Smooth muscle cell (in vitro differentiated cells): ENCODE data around the gene ADGRF3. TPM values are rescaled to one million over a fixed set of nuclear protein-coding genes. Genes with fewer than 3 reads are reported as not detected.
"Not testable (repeated sequence)": the region's sequence is repeated elsewhere in the genome, so short reads cannot be mapped to it uniquely, and the experiment has no call there.

ENCODE experiments used
- DNase-seq: peaks from one replicate; lab custom pipeline; 2025; ENCODE audit not compliant: unreplicated experiment; lab: John Stamatoyannopoulos, UW
- H2AFZ ChIP-seq: fragments of 200-600 bp; sonication (generic); 2 replicates; pipeline ENCODE4 v1.6.0; 2016; ENCODE audit warnings: antibody characterized with exemption, low read depth, mild to moderate bottlenecking
- H3F3A ChIP-seq: fragments of 200-600 bp; sonication (generic); 2 replicates; pipeline ENCODE4 v1.6.0; 2017; ENCODE audit warnings: antibody characterized with exemption, low read depth
- H3K27ac ChIP-seq: fragments of 200-600 bp; sonication (generic); 2 replicates; pipeline ENCODE4 v1.5.1; 2016; ENCODE audit warnings: low read depth, mild to moderate bottlenecking
- H3K27me3 ChIP-seq: fragments of 200-600 bp; sonication (generic); 2 replicates; pipeline ENCODE4 v1.6.1; 2016; ENCODE audit warnings: low read depth, mild to moderate bottlenecking
- H3K36me3 ChIP-seq: fragments of 200-600 bp; sonication (generic); 2 replicates; pipeline ENCODE4 v1.5.1; 2016; ENCODE audit warnings: low read depth
- H3K4me1 ChIP-seq: fragments of 200-600 bp; sonication (generic); 2 replicates; pipeline ENCODE4 v1.5.1; 2016; ENCODE audit warnings: low read depth
- H3K4me2 ChIP-seq: fragments of 200-600 bp; sonication (generic); 2 replicates; pipeline ENCODE4 v1.6.0; 2016; ENCODE audit warnings: mild to moderate bottlenecking
- H3K4me3 ChIP-seq: fragments of 200-600 bp; sonication (generic); 2 replicates; pipeline ENCODE4 v1.5.1; 2016; ENCODE audit warnings: mild to moderate bottlenecking
- H3K79me2 ChIP-seq: fragments of 200-600 bp; sonication (generic); 2 replicates; pipeline ENCODE4 v1.6.0; 2016; ENCODE audit warnings: low read depth, mild to moderate bottlenecking
- H3K9ac ChIP-seq: fragments of 200-600 bp; sonication (generic); 2 replicates; pipeline ENCODE4 v1.6.0; 2016; ENCODE audit warnings: low read depth
- H3K9me3 ChIP-seq: fragments of 200-600 bp; sonication (generic); replicated peaks from 2 replicates; pipeline ENCODE4 v1.5.1; 2016; ENCODE audit warnings: low read depth
- H4K20me1 ChIP-seq: fragments of 200-600 bp; sonication (generic); 2 replicates; pipeline ENCODE4 v1.6.0; 2016; ENCODE audit warnings: low read depth
- WGBS: methylation state at CpG from one replicate; pipeline ENCODE4 v1.1.7; 2016; ENCODE audit warnings: low lambda C conversion rate; 5-methylcytosine and 5-hydroxymethylcytosine counted together
- polyA plus RNA-seq: library from polyadenylated mRNA; unstranded; fragments of >200 nt; fragmentation: Nextera tagmentation; extraction: Ambion mirVana; gene quantifications from 2 replicates; pipeline ENCODE4 v1.2.1, GENCODE V29; 2016
- total RNA-seq: library from RNA; depleted of rRNA; stranded (reverse); fragments of >200 nt; gene quantifications from 2 replicates; pipeline ENCODE4 v1.2.3, GENCODE V29; 2014
- TF ChIP-seq, protein P1 (sequence below): fragments of 200-600 bp; sonication (generic); IDR thresholded peaks from 2 replicates; pipeline ENCODE4 v1.5.1; 2017; ENCODE audit warnings: borderline replicate concordance, mild to moderate bottlenecking, antibody characterized with exemption; ENCODE audit not compliant: insufficient read depth, poor library complexity, severe bottlenecking

The ADGRF3 gene
- total and polyA plus RNA-seq, 2 experiments from 2014 or later: 0.06 TPM; not detected in 1

DNA sequence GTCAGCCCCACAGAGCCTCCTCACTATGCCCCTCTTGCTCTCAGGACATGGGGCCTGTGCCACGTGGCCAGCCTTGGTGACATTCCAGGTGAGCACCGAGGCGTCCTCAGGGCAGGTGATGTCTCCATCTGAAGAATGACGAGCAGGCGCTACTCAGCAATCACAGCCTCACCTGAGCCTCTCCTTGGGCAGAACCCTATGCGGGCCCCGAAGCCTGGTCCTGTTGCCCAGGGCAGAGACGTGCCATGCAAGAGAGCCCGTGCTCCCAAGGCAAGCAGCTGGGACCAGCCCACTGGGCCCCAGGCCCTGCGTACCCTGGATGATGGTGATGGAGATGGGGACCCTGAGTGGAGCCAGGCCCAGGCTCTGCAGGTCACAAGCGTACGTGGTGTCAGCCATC is 33.1 kb downstream of the ADGRF3 start:
- Histone ChIP-seq H3K4me1 (no peaks in the 10 kb centered on the region), H2AFZ (no peak overlapping the region), H3F3A (no peaks in the 10 kb centered on the region), H3K27ac (no peak overlapping the region), H3K27me3 (peaks cover 4% of the 10 kb centered on the region), H3K9me3 (no peaks in the 10 kb centered on the region), H3K4me2 (no peak overlapping the region), H3K4me3 (no peak overlapping the region), H3K9ac (no peak overlapping the region), H4K20me1 (no peaks in the 10 kb centered on the region), H3K79me2 (no peaks in the 10 kb centered on the region), H3K36me3 (no peaks in the 10 kb centered on the region)
- WGBS: 84% methylated on average over 12 of the region's 12 CpGs
- TF ChIP-seq, protein P1, sequence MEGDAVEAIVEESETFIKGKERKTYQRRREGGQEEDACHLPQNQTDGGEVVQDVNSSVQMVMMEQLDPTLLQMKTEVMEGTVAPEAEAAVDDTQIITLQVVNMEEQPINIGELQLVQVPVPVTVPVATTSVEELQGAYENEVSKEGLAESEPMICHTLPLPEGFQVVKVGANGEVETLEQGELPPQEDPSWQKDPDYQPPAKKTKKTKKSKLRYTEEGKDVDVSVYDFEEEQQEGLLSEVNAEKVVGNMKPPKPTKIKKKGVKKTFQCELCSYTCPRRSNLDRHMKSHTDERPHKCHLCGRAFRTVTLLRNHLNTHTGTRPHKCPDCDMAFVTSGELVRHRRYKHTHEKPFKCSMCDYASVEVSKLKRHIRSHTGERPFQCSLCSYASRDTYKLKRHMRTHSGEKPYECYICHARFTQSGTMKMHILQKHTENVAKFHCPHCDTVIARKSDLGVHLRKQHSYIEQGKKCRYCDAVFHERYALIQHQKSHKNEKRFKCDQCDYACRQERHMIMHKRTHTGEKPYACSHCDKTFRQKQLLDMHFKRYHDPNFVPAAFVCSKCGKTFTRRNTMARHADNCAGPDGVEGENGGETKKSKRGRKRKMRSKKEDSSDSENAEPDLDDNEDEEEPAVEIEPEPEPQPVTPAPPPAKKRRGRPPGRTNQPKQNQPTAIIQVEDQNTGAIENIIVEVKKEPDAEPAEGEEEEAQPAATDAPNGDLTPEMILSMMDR: no peak
- no peak for DNase-seq

DNA sequence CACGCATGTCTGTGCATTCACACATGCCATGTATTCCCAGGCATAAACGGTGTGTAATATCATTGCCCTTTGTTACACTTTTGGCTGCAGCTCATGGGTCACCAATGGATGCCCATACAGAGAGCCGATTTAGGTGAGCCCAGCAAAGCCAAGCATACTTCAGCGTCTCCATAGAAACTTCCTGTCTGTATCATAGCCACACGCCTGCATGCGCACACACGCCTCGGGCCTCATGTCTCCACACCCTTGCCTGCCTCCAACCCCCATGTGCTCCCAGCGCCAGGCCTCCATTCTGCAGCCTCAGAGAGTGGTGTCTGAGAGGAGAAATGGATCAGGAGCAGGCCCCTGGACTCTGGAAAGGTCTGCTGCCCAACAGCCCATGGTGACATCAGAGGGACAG is 34.1 kb downstream of the ADGRF3 start:
- Histone ChIP-seq H3K36me3 (no peaks in the 10 kb centered on the region), H3K4me1 (no peaks in the 10 kb centered on the region), H3K9me3 (no peaks in the 10 kb centered on the region), H3K9ac (no peak overlapping the region), H3K4me2 (no peak overlapping the region), H3F3A (no peaks in the 10 kb centered on the region), H3K27ac (no peak overlapping the region), H3K27me3 (peaks cover 4% of the 10 kb centered on the region), H4K20me1 (no peaks in the 10 kb centered on the region), H2AFZ (no peak overlapping the region), H3K4me3 (no peak overlapping the region), H3K79me2 (no peaks in the 10 kb centered on the region)
- DNase-seq: no peak
- 84% methylated on average over 9 of the region's 9 CpGs for WGBS
- TF ChIP-seq, protein P1: no peak

DNA sequence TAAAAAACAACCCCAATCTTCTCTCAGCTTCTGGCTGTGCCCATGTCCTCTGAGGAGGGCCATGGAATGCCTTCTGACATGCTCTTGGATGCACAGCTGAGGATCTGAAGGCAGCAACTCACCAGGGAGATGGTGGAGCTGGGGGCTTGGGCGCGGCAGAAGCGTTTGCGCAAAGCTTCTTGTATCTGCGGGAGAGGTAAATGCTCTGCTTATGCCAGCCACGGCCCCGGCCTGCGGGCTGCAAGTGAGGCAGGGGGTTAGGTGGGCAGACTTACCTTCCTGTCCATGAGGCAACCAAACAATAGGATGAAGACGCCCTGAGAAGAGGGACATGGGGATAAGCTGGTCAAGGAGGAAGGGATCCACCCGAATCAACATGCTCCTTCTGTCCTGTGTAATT is 36.7 kb downstream of the ADGRF3 start:
- Histone ChIP-seq H3K9ac (no peak overlapping the region), H3K27me3 (no peaks in the 10 kb centered on the region), H4K20me1 (no peaks in the 10 kb centered on the region), H3F3A (no peaks in the 10 kb centered on the region), H3K79me2 (no peaks in the 10 kb centered on the region), H3K36me3 (no peaks in the 10 kb centered on the region), H3K4me3 (no peak overlapping the region), H3K4me2 (no peak overlapping the region), H3K27ac (no peak overlapping the region), H2AFZ (no peak overlapping the region), H3K4me1 (peaks cover 3% of the 10 kb centered on the region), H3K9me3 (no peaks in the 10 kb centered on the region)
- TF ChIP-seq, protein P1: no peak
- DNase-seq: no peak
- WGBS: 83% methylated on average over 10 of the region's 10 CpGs

DNA sequence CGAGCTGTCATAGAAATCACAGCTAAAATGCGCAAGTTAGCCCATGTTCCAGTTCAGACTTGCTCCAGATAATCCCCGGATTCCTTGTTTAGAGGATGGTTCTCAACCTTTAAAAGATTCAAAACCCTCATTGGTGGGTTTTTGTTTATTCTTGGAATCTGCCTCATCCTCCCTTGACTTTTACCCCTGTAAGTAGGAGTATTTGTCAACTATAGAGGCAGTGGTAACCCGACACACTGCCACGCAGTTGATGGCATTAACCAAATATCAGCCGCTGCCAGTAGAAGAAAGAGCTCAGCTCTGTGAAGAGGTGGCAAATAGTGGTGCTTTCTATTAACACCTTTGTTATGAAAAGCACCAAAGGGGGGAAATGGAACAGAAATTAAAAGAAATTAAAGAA is 41.0 kb downstream of the ADGRF3 start:
- Histone ChIP-seq H3K9ac (no peak overlapping the region), H3K27me3 (no peaks in the 10 kb centered on the region), H2AFZ (no peak overlapping the region), H3K79me2 (no peaks in the 10 kb centered on the region), H3K27ac (no peak overlapping the region), H3K4me2 (no peak overlapping the region), H3K9me3 (no peaks in the 10 kb centered on the region), H3F3A (no peaks in the 10 kb centered on the region), H3K4me3 (no peak overlapping the region), H3K4me1 (peaks cover 10% of the 10 kb centered on the region), H4K20me1 (no peaks in the 10 kb centered on the region), H3K36me3 (no peaks in the 10 kb centered on the region)
- TF ChIP-seq, protein P1: no peak
- DNase-seq: no peak
- WGBS: 72% methylated on average over 6 of the region's 6 CpGs

DNA sequence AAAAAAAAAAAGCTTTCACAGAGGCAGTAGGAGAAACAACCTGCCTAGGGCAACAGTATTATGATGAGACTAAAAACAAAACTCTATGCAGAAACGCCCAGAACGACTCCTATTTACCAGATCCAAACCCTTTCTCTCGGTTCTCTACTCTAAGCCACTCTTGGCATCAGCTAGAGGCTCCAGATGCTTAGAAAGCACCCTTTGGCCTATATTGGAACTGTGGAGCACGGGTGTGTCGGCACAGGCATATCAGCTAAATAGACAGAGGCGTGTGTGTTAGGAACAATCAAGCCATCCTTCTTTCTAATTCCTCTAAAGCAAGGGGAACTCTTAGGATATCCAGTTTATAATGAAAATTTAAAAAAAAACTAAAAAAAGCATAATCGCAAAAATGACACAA is 41.5 kb downstream of the ADGRF3 start:
- not testable (repeated sequence) for H3K79me2 ChIP-seq, H3K9me3 ChIP-seq, DNase-seq, H3F3A ChIP-seq, H2AFZ ChIP-seq, H3K27ac ChIP-seq, H3K9ac ChIP-seq, H3K4me2 ChIP-seq, H3K27me3 ChIP-seq, H4K20me1 ChIP-seq, H3K4me3 ChIP-seq, H3K36me3 ChIP-seq
- H3K4me1 ChIP-seq: peaks cover 14% of the 10 kb centered on the region
- WGBS: 82% methylated on average over 7 of the region's 7 CpGs
